Gastroesophageal sphincter (tissue), 4 donors: Measurements from ENCODE around the gene SMAD3. TPM values are rescaled to one million over a fixed set of nuclear protein-coding genes. Genes with fewer than 3 reads are reported as not detected.

ENCODE experiments used
- ATAC-seq: fragments of 150-250 bp; one replicate; pipeline ENCODE4 v1.9.1; 2016; ENCODE audit warnings: mild to moderate bottlenecking, moderate library complexity
- H3K27ac ChIP-seq, 4 donors: fragments of 200-600 bp; sonication (generic) in 3 of 4; 1 replicate in 3 of 4; 2 replicates in 1 of 4; pipeline ENCODE4 v1.5.1; 2016 to 2019
- H3K27me3 ChIP-seq: fragments of 200-600 bp; sonication (generic); one replicate; pipeline ENCODE4 v1.5.1; 2019
- H3K36me3 ChIP-seq, 2 donors: fragments of 200-600 bp; sonication (generic); one replicate each; pipeline ENCODE4 v1.5.1; 2019; ENCODE audit warnings: control low read depth in 1 of 2
- H3K4me1 ChIP-seq, 3 donors: fragments of 200-600 bp; sonication (generic); 1 replicate in 2 of 3; 2 replicates in 1 of 3; pipeline ENCODE4 v1.5.1; 2016 to 2019; ENCODE audit warnings: control low read depth in 2 of 3
- H3K4me3 ChIP-seq, 2 donors: fragments of 200-600 bp; sonication (generic); one replicate each; pipeline ENCODE4 v1.5.1; 2019; ENCODE audit warnings: mild to moderate bottlenecking in 1 of 2, moderate library complexity in 1 of 2
- H3K9me3 ChIP-seq, 3 donors: fragments of 200-600 bp; sonication (generic); one replicate each; pipeline ENCODE4 v1.5.1; 2017 to 2019; ENCODE audit warnings: control low read depth in 2 of 3
- EP300 ChIP-seq: sonication (generic); formaldehyde crosslinking; IDR thresholded peaks from one replicate; pipeline ENCODE4 v1.6.1; 2017; ENCODE audit warnings: antibody characterized with exemption, mild to moderate bottlenecking
- POLR2A ChIP-seq, 2 donors: fragments of 450-650 bp; IDR thresholded peaks; one replicate each; pipeline ENCODE4 v1.6.1; 2017; ENCODE audit warnings: antibody characterized with exemption in 2 of 2, mild to moderate bottlenecking in 2 of 2, moderate library complexity in 1 of 2
- POLR2AphosphoS5 ChIP-seq: sonication (generic); formaldehyde crosslinking; IDR thresholded peaks from one replicate; pipeline ENCODE4 v1.6.1; 2017; ENCODE audit warnings: antibody characterized with exemption
- WGBS, 2 donors: methylation state at CpG; one replicate each; pipeline ENCODE4 v1.1.5; 2018; ENCODE audit warnings: low coverage in 1 of 2; 5-methylcytosine and 5-hydroxymethylcytosine counted together
- total RNA-seq, 4 donors: library from RNA; depleted of rRNA; stranded (reverse); fragments of >200 nt; gene quantifications; one replicate each; pipeline ENCODE4 v1.1.0, GENCODE V29; 2016
- TF ChIP-seq, protein P1 (sequence below), 4 experiments: fragments of 200-600 bp in 2 of 4; fragments of 450-650 bp in 2 of 4; sonication (generic) in 1 of 4; IDR thresholded peaks; one replicate each; pipeline ENCODE4 v1.5.1; 2017 to 2019; ENCODE audit warnings: antibody characterized with exemption in 4 of 4, mild to moderate bottlenecking in 2 of 4, moderate library complexity in 2 of 4

The SMAD3 gene
- total RNA-seq, 4 donors from 2014 or later, result 19.8 to 30.6 (median 25.9) TPM

DNA sequence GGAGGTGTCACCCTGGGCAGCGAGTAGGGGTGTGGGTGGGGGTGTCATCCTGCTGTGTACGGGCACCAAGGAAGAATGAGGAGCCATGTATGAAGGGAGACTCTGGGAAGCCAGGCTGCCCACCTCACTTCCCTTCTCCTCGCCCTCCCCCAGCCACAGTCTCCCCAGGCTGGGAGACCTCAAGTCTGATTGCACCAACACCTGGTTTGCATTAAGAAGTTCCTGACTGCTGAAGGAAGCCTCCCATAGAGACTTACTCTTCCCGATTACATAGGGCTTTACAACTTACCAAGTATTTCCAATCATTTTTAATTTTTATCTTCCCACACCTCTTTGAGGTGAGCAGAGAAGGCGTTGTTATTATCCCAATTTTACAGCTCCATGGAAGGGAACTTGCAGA lies 29.5 kb upstream of the SMAD3 start:
- Histone ChIP-seq H3K36me3 (no peaks in the 10 kb centered on the region), H3K4me3 (no peak overlapping the region), H3K27ac (no peak overlapping the region), H3K9me3 (no peaks in the 10 kb centered on the region), H3K27me3 (peaks cover 8% of the 10 kb centered on the region), H3K4me1 (peaks cover 0 to 16% (median 4%) of the 10 kb centered on the region in 3 donors)
- no peak for TF ChIP-seq POLR2A (IDR thresholded peaks at IDR 0.05)
- TF ChIP-seq, protein P1, sequence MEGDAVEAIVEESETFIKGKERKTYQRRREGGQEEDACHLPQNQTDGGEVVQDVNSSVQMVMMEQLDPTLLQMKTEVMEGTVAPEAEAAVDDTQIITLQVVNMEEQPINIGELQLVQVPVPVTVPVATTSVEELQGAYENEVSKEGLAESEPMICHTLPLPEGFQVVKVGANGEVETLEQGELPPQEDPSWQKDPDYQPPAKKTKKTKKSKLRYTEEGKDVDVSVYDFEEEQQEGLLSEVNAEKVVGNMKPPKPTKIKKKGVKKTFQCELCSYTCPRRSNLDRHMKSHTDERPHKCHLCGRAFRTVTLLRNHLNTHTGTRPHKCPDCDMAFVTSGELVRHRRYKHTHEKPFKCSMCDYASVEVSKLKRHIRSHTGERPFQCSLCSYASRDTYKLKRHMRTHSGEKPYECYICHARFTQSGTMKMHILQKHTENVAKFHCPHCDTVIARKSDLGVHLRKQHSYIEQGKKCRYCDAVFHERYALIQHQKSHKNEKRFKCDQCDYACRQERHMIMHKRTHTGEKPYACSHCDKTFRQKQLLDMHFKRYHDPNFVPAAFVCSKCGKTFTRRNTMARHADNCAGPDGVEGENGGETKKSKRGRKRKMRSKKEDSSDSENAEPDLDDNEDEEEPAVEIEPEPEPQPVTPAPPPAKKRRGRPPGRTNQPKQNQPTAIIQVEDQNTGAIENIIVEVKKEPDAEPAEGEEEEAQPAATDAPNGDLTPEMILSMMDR (IDR thresholded peaks at IDR 0.05), result no peak
- TF ChIP-seq EP300, result no peak
- TF ChIP-seq POLR2AphosphoS5, result no peak
- 94 to 100% methylated on average over 1 to 2 of the region's 5 CpGs for WGBS, 2 donors
- ATAC-seq, result no peak

GRCh38 chr15:67036775-67037555 lies 28.4 kb upstream of the SMAD3 start:
- Histone ChIP-seq H3K27me3 (peaks cover 8% of the 10 kb centered on the region), H3K9me3 (no peaks in the 10 kb centered on the region), H3K27ac (no peak overlapping the region), H3K4me3 (no peak overlapping the region), H3K36me3 (no peaks in the 10 kb centered on the region), H3K4me1 (peaks cover 0 to 25% (median 4%) of the 10 kb centered on the region in 3 donors)
- no peak for ATAC-seq
- no peak for TF ChIP-seq POLR2AphosphoS5
- TF ChIP-seq, protein P1 (IDR thresholded peaks at IDR 0.05), result no peak
- no peak for TF ChIP-seq EP300
- TF ChIP-seq POLR2A (IDR thresholded peaks at IDR 0.05), result no peak
- 94% methylated on average over 8 of the region's 8 CpGs; no CpG with 5 or more reads in 1 of the 2 donors for WGBS, 2 donors

GRCh38 chr15:67037694-67038093 lies 27.7 kb upstream of the SMAD3 start:
- H3K9me3 ChIP-seq, result no peaks in the 10 kb centered on the region
- no peak for ATAC-seq
- H3K4me3 ChIP-seq, result no peak overlapping the region
- H3K36me3 ChIP-seq, result no peaks in the 10 kb centered on the region
- H3K27ac ChIP-seq, result no peak overlapping the region
- TF ChIP-seq EP300 (no peak), POLR2A (IDR thresholded peaks at IDR 0.05) (no peak), POLR2AphosphoS5 (no peak)
- TF ChIP-seq, protein P1 (IDR thresholded peaks at IDR 0.05), result no peak
- H3K4me1 ChIP-seq, result peaks cover 0 to 32% (median 7%) of the 10 kb centered on the region in 3 donors
- peaks cover 6% of the 10 kb centered on the region for H3K27me3 ChIP-seq

DNA sequence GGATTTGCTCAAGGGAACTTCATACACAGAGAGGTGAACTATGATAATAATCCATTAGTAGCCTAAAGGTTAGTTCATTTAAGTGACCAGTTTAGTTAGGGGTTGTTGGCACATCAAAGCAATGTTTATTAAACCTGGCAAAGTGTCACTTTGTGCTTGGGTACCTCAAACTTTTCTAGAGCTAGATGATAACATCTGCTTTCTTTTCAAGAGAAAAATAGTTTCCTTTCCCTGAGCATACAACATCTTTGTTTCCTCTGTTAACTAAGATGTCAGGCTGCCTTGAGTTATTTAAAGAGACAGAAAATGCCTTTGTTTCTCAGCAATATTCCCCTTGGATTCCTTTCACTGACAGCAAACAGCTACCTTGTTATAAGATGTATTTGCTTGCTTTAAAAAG lies 26.7 kb upstream of the SMAD3 start:
- Histone ChIP-seq H3K27ac (no peak overlapping the region), H3K4me1 (peaks cover 0 to 25% (median 7%) of the 10 kb centered on the region in 3 donors), H3K9me3 (no peaks in the 10 kb centered on the region), H3K27me3 (no peaks in the 10 kb centered on the region), H3K4me3 (no peak overlapping the region), H3K36me3 (no peaks in the 10 kb centered on the region)
- no peak for ATAC-seq
- TF ChIP-seq, protein P1 (IDR thresholded peaks at IDR 0.05), result no peak
- no peak for TF ChIP-seq POLR2A (IDR thresholded peaks at IDR 0.05)
- TF ChIP-seq EP300, result no peak
- TF ChIP-seq POLR2AphosphoS5, result no peak
